ENCODE measurements around the gene GLYATL3.

The GLYATL3 gene

GRCh38 chr6:49490633-49491032, 9.1 kb upstream of the GLYATL3 start:
- Histone ChIP-seq H3K79me2 (ENCODE audit: insufficient read depth, low read depth) (no peaks in the 10 kb centered on the region), H3K36me3 (ENCODE audit: insufficient read depth) (no peaks in the 10 kb centered on the region), H2AFZ (ENCODE audit: low read depth) (no peak overlapping the region), H3K9ac (no peak overlapping the region), H4K20me1 (ENCODE audit: insufficient read depth) (no peaks in the 10 kb centered on the region), H3K4me3 (IDR thresholded peaks at IDR 0.05; ENCODE audit: insufficient read depth, low read depth, low read length) (no peak overlapping the region), H3K4me1 (ENCODE audit: low read depth, poor library complexity, severe bottlenecking) (no peaks in the 10 kb centered on the region), H3K4me2 (no peak overlapping the region), H3K27ac (no peak overlapping the region), H3K27me3 (ENCODE audit: insufficient read depth, low read depth) (no peaks in the 10 kb centered on the region)
- TF ChIP-seq, protein P1, sequence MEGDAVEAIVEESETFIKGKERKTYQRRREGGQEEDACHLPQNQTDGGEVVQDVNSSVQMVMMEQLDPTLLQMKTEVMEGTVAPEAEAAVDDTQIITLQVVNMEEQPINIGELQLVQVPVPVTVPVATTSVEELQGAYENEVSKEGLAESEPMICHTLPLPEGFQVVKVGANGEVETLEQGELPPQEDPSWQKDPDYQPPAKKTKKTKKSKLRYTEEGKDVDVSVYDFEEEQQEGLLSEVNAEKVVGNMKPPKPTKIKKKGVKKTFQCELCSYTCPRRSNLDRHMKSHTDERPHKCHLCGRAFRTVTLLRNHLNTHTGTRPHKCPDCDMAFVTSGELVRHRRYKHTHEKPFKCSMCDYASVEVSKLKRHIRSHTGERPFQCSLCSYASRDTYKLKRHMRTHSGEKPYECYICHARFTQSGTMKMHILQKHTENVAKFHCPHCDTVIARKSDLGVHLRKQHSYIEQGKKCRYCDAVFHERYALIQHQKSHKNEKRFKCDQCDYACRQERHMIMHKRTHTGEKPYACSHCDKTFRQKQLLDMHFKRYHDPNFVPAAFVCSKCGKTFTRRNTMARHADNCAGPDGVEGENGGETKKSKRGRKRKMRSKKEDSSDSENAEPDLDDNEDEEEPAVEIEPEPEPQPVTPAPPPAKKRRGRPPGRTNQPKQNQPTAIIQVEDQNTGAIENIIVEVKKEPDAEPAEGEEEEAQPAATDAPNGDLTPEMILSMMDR (conservative IDR thresholded peaks at IDR 0.05; ENCODE audit: low read depth, low read length): no peak

- TF ChIP-seq, protein P1 (conservative IDR thresholded peaks at IDR 0.05; ENCODE audit: low read depth, low read length): no peak
- Histone ChIP-seq H3K27me3 (ENCODE audit: insufficient read depth, low read depth) (no peaks in the 10 kb centered on the region), H3K79me2 (ENCODE audit: insufficient read depth, low read depth) (no peaks in the 10 kb centered on the region), H4K20me1 (ENCODE audit: insufficient read depth) (no peaks in the 10 kb centered on the region), H3K36me3 (ENCODE audit: insufficient read depth) (no peaks in the 10 kb centered on the region), H3K27ac (no peak overlapping the region), H3K4me1 (ENCODE audit: low read depth, poor library complexity, severe bottlenecking) (no peaks in the 10 kb centered on the region), H3K9ac (no peak overlapping the region), H3K4me3 (IDR thresholded peaks at IDR 0.05; ENCODE audit: insufficient read depth, low read depth, low read length) (no peak overlapping the region), H2AFZ (ENCODE audit: low read depth) (no peak overlapping the region), H3K4me2 (no peak overlapping the region)
These were observed 2.4 kb upstream of the GLYATL3 start for GRCh38 chr6:49497304-49497703.

- H3K36me3 ChIP-seq (ENCODE audit: insufficient read depth): no peaks in the 10 kb centered on the region
- no peaks in the 10 kb centered on the region for H3K79me2 ChIP-seq (ENCODE audit: insufficient read depth, low read depth)
- H3K4me2 ChIP-seq: no peak overlapping the region
- TF ChIP-seq, protein P1 (conservative IDR thresholded peaks at IDR 0.05; ENCODE audit: low read depth, low read length): no peak
- H3K9ac ChIP-seq: no peak overlapping the region
- no peak overlapping the region for H3K4me3 ChIP-seq (IDR thresholded peaks at IDR 0.05; ENCODE audit: insufficient read depth, low read depth, low read length)
- H3K27ac ChIP-seq: no peak overlapping the region
- no peaks in the 10 kb centered on the region for H3K4me1 ChIP-seq (ENCODE audit: low read depth, poor library complexity, severe bottlenecking)
- no peak overlapping the region for H2AFZ ChIP-seq (ENCODE audit: low read depth)
- H4K20me1 ChIP-seq (ENCODE audit: insufficient read depth): no peaks in the 10 kb centered on the region
- H3K27me3 ChIP-seq (ENCODE audit: insufficient read depth, low read depth): no peaks in the 10 kb centered on the region
These were observed 597 bp upstream of the GLYATL3 start for GRCh38 chr6:49499126-49499525.

- Histone ChIP-seq H2AFZ (ENCODE audit: low read depth) (no peak overlapping the region), H4K20me1 (ENCODE audit: insufficient read depth) (no peaks in the 10 kb centered on the region), H3K27ac (no peak overlapping the region), H3K79me2 (ENCODE audit: insufficient read depth, low read depth) (no peaks in the 10 kb centered on the region), H3K4me3 (IDR thresholded peaks at IDR 0.05; ENCODE audit: insufficient read depth, low read depth, low read length) (no peak overlapping the region), H3K27me3 (ENCODE audit: insufficient read depth, low read depth) (no peaks in the 10 kb centered on the region), H3K36me3 (ENCODE audit: insufficient read depth) (no peaks in the 10 kb centered on the region), H3K4me2 (no peak overlapping the region), H3K4me1 (ENCODE audit: low read depth, poor library complexity, severe bottlenecking) (no peaks in the 10 kb centered on the region), H3K9ac (no peak overlapping the region)
- TF ChIP-seq, protein P1 (conservative IDR thresholded peaks at IDR 0.05; ENCODE audit: low read depth, low read length): no peak
These were observed 4.9 kb downstream of the GLYATL3 start for GRCh38 chr6:49504666-49505065.
